H9 (cell line): ENCODE results near the gene UBXN10. TPM values are rescaled to one million over a fixed set of nuclear protein-coding genes. Genes with fewer than 3 reads are reported as not detected.
A peak's percentile ranks its signal among the peaks of the same experiment; 100 is the strongest.

Experiments
- DNase-seq: peaks from one replicate; pipeline ENCODE4 v3.0.0-alpha.2; 2017
- H2AFZ ChIP-seq: one replicate; pipeline ENCODE4 v1.6.1; 2013; ENCODE audit warnings: mild to moderate bottlenecking, low read length, control low read depth, moderate library complexity
- H2AK5ac ChIP-seq: 2 replicates; pipeline ENCODE4 v1.6.1; 2013; ENCODE audit warnings: low read length, control low read depth, mixed read lengths; ENCODE audit not compliant: insufficient read length
- H2BK120ac ChIP-seq: one replicate; pipeline ENCODE4 v1.6.1; 2013; ENCODE audit warnings: low read depth, mild to moderate bottlenecking, low read length, control low read depth, inconsistent platforms; ENCODE audit not compliant: poor library complexity, severe bottlenecking
- H2BK12ac ChIP-seq: 2 replicates; pipeline ENCODE4 v1.6.1; 2013; ENCODE audit warnings: low read length, control low read depth, mixed read lengths, low read depth; ENCODE audit not compliant: insufficient read length
- H2BK15ac ChIP-seq: 2 replicates; pipeline ENCODE4 v1.6.1; 2013; ENCODE audit warnings: low read depth, low read length, control low read depth
- H2BK20ac ChIP-seq: one replicate; pipeline ENCODE4 v1.6.1; 2013; ENCODE audit warnings: low read depth, mild to moderate bottlenecking, low read length, control low read depth, inconsistent platforms; ENCODE audit not compliant: poor library complexity, severe bottlenecking
- H2BK5ac ChIP-seq: 2 replicates; pipeline ENCODE4 v1.6.1; 2013; ENCODE audit warnings: low read length, control low read depth, mixed read lengths; ENCODE audit not compliant: insufficient read length
- H3K14ac ChIP-seq: 2 replicates; pipeline ENCODE4 v1.6.1; 2013; ENCODE audit warnings: low read length, control low read depth; ENCODE audit not compliant: insufficient read depth
- H3K18ac ChIP-seq: 2 replicates; pipeline ENCODE4 v1.6.1; 2013; ENCODE audit warnings: low read depth, mild to moderate bottlenecking, mixed read lengths, low read length, control low read depth; ENCODE audit not compliant: insufficient read length
- H3K23ac ChIP-seq: 2 replicates; pipeline ENCODE4 v1.6.1; 2013; ENCODE audit warnings: low read length, control low read depth, mixed read lengths, low read depth; ENCODE audit not compliant: insufficient read length
- H3K23me2 ChIP-seq: 2 replicates; pipeline ENCODE4 v1.6.1; 2013; ENCODE audit warnings: low read depth, mild to moderate bottlenecking, mixed read lengths, low read length, control low read depth; ENCODE audit not compliant: insufficient read length, poor library complexity, severe bottlenecking
- H3K27ac ChIP-seq: 2 replicates; pipeline ENCODE4 v1.5.1; 2013; ENCODE audit warnings: low read length, control low read depth, mixed read lengths, low read depth; ENCODE audit not compliant: insufficient read length
- H3K27me3 ChIP-seq: 2 replicates; pipeline ENCODE4 v1.6.1; 2013; ENCODE audit warnings: low read length, control low read depth, inconsistent platforms; ENCODE audit not compliant: insufficient read depth
- H3K4ac ChIP-seq: 2 replicates; pipeline ENCODE4 v1.6.1; 2013; ENCODE audit warnings: low read depth, mild to moderate bottlenecking, control low read depth, inconsistent platforms, low read length, moderate library complexity
- H3K4me1 ChIP-seq: 2 replicates; pipeline ENCODE4 v1.6.1; 2013; ENCODE audit warnings: low read length, control low read depth, inconsistent platforms; ENCODE audit not compliant: insufficient read depth
- H3K4me2 ChIP-seq: 2 replicates; pipeline ENCODE4 v1.6.1; 2013; ENCODE audit warnings: low read length, control low read depth, mixed read lengths; ENCODE audit not compliant: insufficient read length, insufficient read depth
- H3K56ac ChIP-seq: 2 replicates; pipeline ENCODE4 v1.6.1; 2013; ENCODE audit warnings: low read depth, mild to moderate bottlenecking, mixed read lengths, low read length, control low read depth; ENCODE audit not compliant: insufficient read length
- H3K79me1 ChIP-seq: 2 replicates; pipeline ENCODE4 v1.6.1; 2013; ENCODE audit warnings: low read depth, mild to moderate bottlenecking, moderate library complexity, low read length, control low read depth, inconsistent platforms; ENCODE audit not compliant: insufficient read depth, poor library complexity, severe bottlenecking
- H3K79me2 ChIP-seq: 2 replicates; pipeline ENCODE4 v1.6.1; 2013; ENCODE audit warnings: low read length, control low read depth, inconsistent platforms; ENCODE audit not compliant: insufficient read depth
- H3K9ac ChIP-seq: 2 replicates; pipeline ENCODE4 v1.6.1; 2013; ENCODE audit warnings: low read length, control low read depth, mixed read lengths; ENCODE audit not compliant: insufficient read length; ENCODE audit errors: extremely low read depth
- H3K9me3 ChIP-seq: one replicate; pipeline ENCODE4 v1.6.1; 2013; ENCODE audit warnings: low read depth, low read length, inconsistent platforms; ENCODE audit not compliant: control insufficient read depth
- H3T11ph ChIP-seq: one replicate; pipeline ENCODE4 v1.6.1; 2013; ENCODE audit warnings: mild to moderate bottlenecking, low read length, control low read depth, inconsistent platforms
- H4K20me1 ChIP-seq: one replicate; pipeline ENCODE4 v1.6.1; 2013; ENCODE audit not compliant: control insufficient read depth, insufficient read length, insufficient read depth
- H4K5ac ChIP-seq: 2 replicates; pipeline ENCODE4 v1.6.1; 2013; ENCODE audit warnings: low read depth, mild to moderate bottlenecking, mixed read lengths, low read length, control low read depth; ENCODE audit not compliant: insufficient read length
- H4K8ac ChIP-seq: replicated peaks from 2 replicates; pipeline ENCODE4 v1.6.1; 2013; ENCODE audit warnings: low read length, control low read depth, mixed read lengths, low read depth; ENCODE audit not compliant: insufficient read length
- H4K91ac ChIP-seq: 2 replicates; pipeline ENCODE4 v1.6.1; 2013; ENCODE audit warnings: low read depth, mild to moderate bottlenecking, moderate library complexity, mixed read lengths, low read length, control low read depth; ENCODE audit not compliant: insufficient read length
- H3K27ac Mint-ChIP-seq, 3 experiments: 2 replicates in 2 of 3; 3 replicates in 1 of 3; pipeline ENCODE4 v1.8.0; 2020 to 2021; ENCODE audit warnings: mixed read lengths in 3 of 3, mild to moderate bottlenecking in 1 of 3, moderate library complexity in 1 of 3
- H3K27me3 Mint-ChIP-seq: 2 replicates; pipeline ENCODE4 v1.8.0; 2021; ENCODE audit warnings: low read depth, mild to moderate bottlenecking, moderate library complexity, mixed read lengths
- H3K36me3 Mint-ChIP-seq, 3 experiments: 2 replicates in 2 of 3; 3 replicates in 1 of 3; pipeline ENCODE4 v1.8.0; 2020 to 2021; ENCODE audit warnings: low read depth in 3 of 3, mixed read lengths in 3 of 3; ENCODE audit not compliant: insufficient read depth in 1 of 3
- H3K4me1 Mint-ChIP-seq, 2 experiments: 2 replicates each; pipeline ENCODE4 v1.8.0; 2020; ENCODE audit warnings: mixed read lengths in 2 of 2
- H3K4me3 Mint-ChIP-seq, 2 experiments: 2 replicates in 1 of 2; 3 replicates in 1 of 2; pipeline ENCODE4 v1.8.0; 2020 to 2021; ENCODE audit warnings: mild to moderate bottlenecking in 2 of 2, mixed read lengths in 2 of 2, moderate library complexity in 1 of 2
- H3K9me3 Mint-ChIP-seq, 2 experiments: 2 replicates in 1 of 2; 3 replicates in 1 of 2; pipeline ENCODE4 v1.8.0; 2020; ENCODE audit warnings: mild to moderate bottlenecking in 2 of 2, mixed read lengths in 2 of 2, moderate library complexity in 1 of 2
- WGBS: extraction: QIAGEN DNeasy Blood & Tissue Kit; methylation state at CpG from one replicate; pipeline ENCODE4 v1.1.7; 2013; ENCODE audit warnings: missing lambda C conversion rate, low lambda C conversion rate, mixed read lengths; ENCODE audit not compliant: insufficient read length; ENCODE audit errors: extremely low coverage; 5-methylcytosine and 5-hydroxymethylcytosine counted together
- total RNA-seq: library from RNA; stranded (reverse); gene quantifications from 2 replicates; pipeline ENCODE4 v1.2.1, GENCODE V29; 2021
- TF ChIP-seq, protein P1 (sequence below): fragments of 200-600 bp; sonication (generic); conservative IDR thresholded peaks from 3 replicates; pipeline ENCODE4 v1.8.0; 2021; ENCODE audit warnings: antibody characterized with exemption, mild to moderate bottlenecking

Gene UBXN10
- total RNA-seq, 1 experiment from 2014 or later, result 0.59 TPM

DNA sequence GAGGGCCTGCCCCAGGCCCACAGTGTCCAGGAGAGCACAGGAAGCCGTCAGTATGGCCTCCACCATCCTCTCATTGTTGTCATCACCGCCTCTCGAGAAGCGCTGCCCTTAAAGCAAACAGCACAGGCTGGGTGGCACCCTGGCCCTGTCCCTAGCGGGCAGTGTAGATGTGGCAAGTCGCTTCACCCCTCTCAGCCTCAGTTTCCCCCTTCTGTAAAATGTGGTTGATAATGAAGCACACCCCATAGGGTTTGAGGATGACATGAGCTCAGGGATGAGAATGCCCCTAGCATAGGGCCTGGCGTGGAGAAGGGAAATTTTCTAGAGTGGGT, 33.3 kb upstream of the UBXN10 start:
- WGBS, result no CpG with 5 or more reads among the region's 7 CpGs
- Histone ChIP-seq H3K23ac (no peak overlapping the region), H2BK12ac (no peak overlapping the region), H3K18ac (no peak overlapping the region), H4K91ac (no peak overlapping the region), H3K79me2 (no peaks in the 10 kb centered on the region), H3K4me2 (peak overlapping the region; percentile 49), H4K8ac (no peak overlapping the region), H4K5ac (no peak overlapping the region), H3K23me2 (peaks cover 9% of the 10 kb centered on the region), H3K27ac (no peak overlapping the region), H4K20me1 (no peaks in the 10 kb centered on the region), H3K9me3 (no peaks in the 10 kb centered on the region), H2AK5ac (no peak overlapping the region), H3K56ac (no peak overlapping the region), H3K27me3 (no peaks in the 10 kb centered on the region), H3K9ac (no peak overlapping the region), H3K14ac (peak overlapping the region; percentile 36; the same call in 1 of the 2 replicates), H3K79me1 (no peaks in the 10 kb centered on the region), H2BK15ac (no peak overlapping the region), H3K4me1 (no peaks in the 10 kb centered on the region), H2BK20ac (no peak overlapping the region), H2BK5ac (no peak overlapping the region), H2BK120ac (no peak overlapping the region), H3T11ph (no peak overlapping the region), H2AFZ (no peak overlapping the region), H3K4ac (no peak overlapping the region)
- DNase-seq, result no peak
- H3K36me3 Mint-ChIP-seq, result no peaks in the 10 kb centered on the region
- peak overlapping the region in 2 of 3 experiments; percentile 31 to 66; a peak in 2 of 7 replicates for H3K27ac Mint-ChIP-seq
- TF ChIP-seq, protein P1, sequence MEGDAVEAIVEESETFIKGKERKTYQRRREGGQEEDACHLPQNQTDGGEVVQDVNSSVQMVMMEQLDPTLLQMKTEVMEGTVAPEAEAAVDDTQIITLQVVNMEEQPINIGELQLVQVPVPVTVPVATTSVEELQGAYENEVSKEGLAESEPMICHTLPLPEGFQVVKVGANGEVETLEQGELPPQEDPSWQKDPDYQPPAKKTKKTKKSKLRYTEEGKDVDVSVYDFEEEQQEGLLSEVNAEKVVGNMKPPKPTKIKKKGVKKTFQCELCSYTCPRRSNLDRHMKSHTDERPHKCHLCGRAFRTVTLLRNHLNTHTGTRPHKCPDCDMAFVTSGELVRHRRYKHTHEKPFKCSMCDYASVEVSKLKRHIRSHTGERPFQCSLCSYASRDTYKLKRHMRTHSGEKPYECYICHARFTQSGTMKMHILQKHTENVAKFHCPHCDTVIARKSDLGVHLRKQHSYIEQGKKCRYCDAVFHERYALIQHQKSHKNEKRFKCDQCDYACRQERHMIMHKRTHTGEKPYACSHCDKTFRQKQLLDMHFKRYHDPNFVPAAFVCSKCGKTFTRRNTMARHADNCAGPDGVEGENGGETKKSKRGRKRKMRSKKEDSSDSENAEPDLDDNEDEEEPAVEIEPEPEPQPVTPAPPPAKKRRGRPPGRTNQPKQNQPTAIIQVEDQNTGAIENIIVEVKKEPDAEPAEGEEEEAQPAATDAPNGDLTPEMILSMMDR, result no peak; the same call in 1 of the 3 replicates
- H3K4me1 Mint-ChIP-seq, result peaks cover 12 to 32% of the 10 kb centered on the region in 2 experiments
- peak overlapping the region in 1 of 2 experiments; percentile 64; a peak in 2 of 5 replicates for H3K4me3 Mint-ChIP-seq
- no peaks in the 10 kb centered on the region; a peak in 1 of 5 replicates for H3K9me3 Mint-ChIP-seq
- peaks cover 6% of the 10 kb centered on the region for H3K27me3 Mint-ChIP-seq
